CD14-positive monocyte (primary cell): ENCODE measurements around the gene HDC. TPM values are rescaled to one million over a fixed set of nuclear protein-coding genes. Genes with fewer than 3 reads are reported as not detected.

Source experiments
- DNase-seq, 3 donors: peaks; one replicate each; pipeline ENCODE4 v3.0.0-alpha.2; 2011 to 2022
- H2AFZ ChIP-seq: 2 replicates; pipeline ENCODE4 v1.6.0; 2012; ENCODE audit warnings: mild to moderate bottlenecking, low read depth, low read length, inconsistent platforms; ENCODE audit not compliant: insufficient read depth, poor library complexity, severe bottlenecking
- H3K27ac ChIP-seq, 2 donors: 1 replicate in 1 of 2; 2 replicates in 1 of 2; pipeline ENCODE4 v1.5.1; 2012 to 2013; ENCODE audit warnings: low read length in 2 of 2, control low read depth in 1 of 2, inconsistent platforms in 1 of 2, low read depth in 1 of 2, mild to moderate bottlenecking in 1 of 2
- H3K27me3 ChIP-seq, 2 donors: one replicate each; pipeline versions ENCODE4 v1.6.0 to v1.6.1; 2011 to 2013; ENCODE audit warnings: low read length in 2 of 2; ENCODE audit not compliant: control insufficient read depth in 2 of 2, insufficient read depth in 2 of 2
- H3K36me3 ChIP-seq, 2 donors: replicated peaks in 1 of 2; 1 replicate in 1 of 2; 2 replicates in 1 of 2; pipeline versions ENCODE4 v1.5.1 to v1.6.1; 2012 to 2013; ENCODE audit warnings: low read length in 2 of 2, control low read depth in 1 of 2, inconsistent platforms in 1 of 2, mild to moderate bottlenecking in 1 of 2; ENCODE audit not compliant: insufficient read depth in 2 of 2, control insufficient read depth in 1 of 2
- H3K4me1 ChIP-seq, 2 donors: 1 replicate in 1 of 2; 2 replicates in 1 of 2; pipeline versions ENCODE4 v1.5.1 to v1.6.1; 2012 to 2013; ENCODE audit warnings: low read length in 2 of 2, control low read depth in 1 of 2, inconsistent platforms in 1 of 2, mild to moderate bottlenecking in 1 of 2, moderate library complexity in 1 of 2; ENCODE audit not compliant: insufficient read depth in 2 of 2, control insufficient read depth in 1 of 2
- H3K4me2 ChIP-seq: replicated peaks from 2 replicates; pipeline ENCODE3; 2012; ENCODE audit warnings: low read length, moderate library complexity, mild to moderate bottlenecking; ENCODE audit not compliant: poor library complexity, severe bottlenecking; ENCODE audit errors: extremely low read depth
- H3K4me3 ChIP-seq, 3 experiments: fragments of 200-600 bp in 1 of 3; sonication (generic) in 1 of 3; replicated peaks in 1 of 3; 1 replicate in 2 of 3; 2 replicates in 1 of 3; pipeline ENCODE4 v1.5.1; 2011 to 2013; ENCODE audit warnings: low read length in 3 of 3, mild to moderate bottlenecking in 3 of 3, control low read depth in 2 of 3, low read depth in 2 of 3, inconsistent platforms in 1 of 3, moderate library complexity in 1 of 3
- H3K79me2 ChIP-seq: 2 replicates; pipeline ENCODE4 v1.6.0; 2012; ENCODE audit warnings: mild to moderate bottlenecking, control low read depth, inconsistent platforms, low read length, moderate library complexity; ENCODE audit not compliant: insufficient read depth
- H3K9ac ChIP-seq: 2 replicates; pipeline ENCODE4 v1.6.0; 2017; ENCODE audit warnings: low read length, mild to moderate bottlenecking; ENCODE audit not compliant: insufficient read depth, poor library complexity, severe bottlenecking
- H3K9me3 ChIP-seq, 2 donors: replicated peaks in 1 of 2; 1 replicate in 1 of 2; 2 replicates in 1 of 2; pipeline versions ENCODE4 v1.5.1 to v1.6.1; 2012 to 2013; ENCODE audit warnings: low read length in 2 of 2, control low read depth in 1 of 2; ENCODE audit not compliant: control insufficient read depth in 1 of 2, insufficient read depth in 1 of 2
- H4K20me1 ChIP-seq: 2 replicates; pipeline ENCODE4 v1.6.0; 2012; ENCODE audit warnings: mild to moderate bottlenecking, low read length, control low read depth, moderate library complexity; ENCODE audit not compliant: insufficient read depth
- H3K27ac Mint-ChIP-seq, 7 donors: one replicate each; pipeline ENCODE4 v1.8.0; 2020; ENCODE audit warnings: mild to moderate bottlenecking in 7 of 7, mixed read lengths in 7 of 7, moderate library complexity in 6 of 7, inconsistent platforms in 2 of 7
- H3K27me3 Mint-ChIP-seq, 3 donors: one replicate each; pipeline ENCODE4 v1.8.0; 2021 to 2022; ENCODE audit warnings: low read depth in 3 of 3, mild to moderate bottlenecking in 3 of 3, mixed read lengths in 3 of 3, moderate library complexity in 3 of 3, inconsistent platforms in 1 of 3
- H3K36me3 Mint-ChIP-seq, 2 donors: one replicate each; pipeline ENCODE4 v1.8.0; 2020; ENCODE audit warnings: mixed read lengths in 2 of 2, inconsistent platforms in 1 of 2, mild to moderate bottlenecking in 1 of 2
- H3K4me1 Mint-ChIP-seq: one replicate; pipeline ENCODE4 v1.8.0; 2020; ENCODE audit warnings: mild to moderate bottlenecking, mixed read lengths
- H3K4me3 Mint-ChIP-seq, 2 donors: one replicate each; pipeline ENCODE4 v1.8.0; 2020; ENCODE audit warnings: mild to moderate bottlenecking in 2 of 2, mixed read lengths in 2 of 2, moderate library complexity in 1 of 2
- H3K9me3 Mint-ChIP-seq, 7 donors: one replicate each; pipeline ENCODE4 v1.8.0; 2020 to 2022; ENCODE audit warnings: mixed read lengths in 7 of 7, mild to moderate bottlenecking in 6 of 7, moderate library complexity in 6 of 7, inconsistent platforms in 2 of 7
- CTCF ChIP-seq: fragments of 200-600 bp; IDR thresholded peaks from one replicate; pipeline ENCODE4 v1.8.0; 2022; ENCODE audit warnings: antibody characterized with exemption, mild to moderate bottlenecking
- WGBS: methylation state at CpG from one replicate; pipeline ENCODE4 v1.1.5; 2013; ENCODE audit warnings: missing lambda C conversion rate; ENCODE audit not compliant: insufficient coverage; 5-methylcytosine and 5-hydroxymethylcytosine counted together
- intact Hi-C, 2 donors: fragments of 100-400 bp; cut with micrococcal nuclease; formaldehyde crosslinking; loops; one replicate each; pipeline versions ENCODE4 v1.15.0 to v1.15.1; 2023
- polyA plus RNA-seq, 3 donors: library from polyadenylated mRNA; depleted of rRNA in 1 of 3; unstranded in 2 of 3; stranded (reverse) in 1 of 3; fragments of 300-500 nt in 2 of 3; fragments of >200 nt in 1 of 3; fragmentation: Illumina TruSeq in 2 of 3; gene quantifications; 1 replicate in 2 of 3; 2 replicates in 1 of 3; pipeline ENCODE4 v1.2.3, GENCODE V29; 2012 to 2021

HDC gene
- polyA plus RNA-seq, 3 donors = 0.11 TPM; not detected in 2

DNA sequence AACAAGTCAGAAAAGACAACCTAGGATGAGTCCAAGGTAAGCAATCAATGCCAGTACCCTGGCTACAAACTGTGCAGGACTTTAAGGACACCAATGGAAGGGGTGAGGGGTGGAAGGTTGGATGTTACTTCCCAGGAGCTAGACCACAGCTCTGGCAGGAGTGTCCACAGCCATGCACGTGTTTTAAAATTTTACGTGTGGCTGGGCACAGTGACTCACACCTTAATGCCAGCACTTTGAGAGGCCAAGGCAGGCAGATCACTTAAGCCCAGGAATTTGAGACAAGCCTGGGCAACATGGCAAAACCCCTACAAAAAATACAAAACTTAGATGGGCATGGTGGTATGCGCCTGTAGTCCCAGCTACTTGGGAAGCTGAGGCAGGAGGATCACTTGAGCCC lies 14.7 kb upstream of the HDC start:
- 100% methylated on average over 2 of the region's 3 CpGs for WGBS
- intact Hi-C loops = no loop called here
- H3K4me2 ChIP-seq = no peak overlapping the region

GRCh38 chr15:50278496-50278895 lies 13.0 kb upstream of the HDC start:
- peaks cover 17 to 32% of the 10 kb centered on the region in 2 donors for H3K4me1 ChIP-seq
- WGBS = 0% methylated on average over 1 of the region's 4 CpGs
- H3K27ac ChIP-seq = peak overlapping the region in 1 of 2 donors; percentile 66
- peaks cover 3 to 16% of the 10 kb centered on the region in 2 donors for H3K36me3 Mint-ChIP-seq
- no peaks in the 10 kb centered on the region for H4K20me1 ChIP-seq
- TF ChIP-seq CTCF = no peak
- peak overlapping the region; percentile 68 for H2AFZ ChIP-seq
- H3K4me3 Mint-ChIP-seq = peak overlapping the region in 1 of 2 donors; percentile 59
- H3K36me3 ChIP-seq = peaks cover 2 to 5% of the 10 kb centered on the region in 2 donors
- peak overlapping the region in 1 of 3 experiments; percentile 44 for H3K4me3 ChIP-seq
- no peaks in the 10 kb centered on the region for H3K9me3 ChIP-seq
- peak overlapping the region; percentile 50 to 89 (median 85) for H3K27ac Mint-ChIP-seq
- peak; percentile 21 to 57 (median 33) for DNase-seq
- intact Hi-C loops = no loop called here
- H3K9me3 Mint-ChIP-seq = peaks cover 0 to 1% (median 0%) of the 10 kb centered on the region in 7 donors
- H3K27me3 ChIP-seq = no peaks in the 10 kb centered on the region
- H3K4me2 ChIP-seq = peak overlapping the region; percentile 42
- no peaks in the 10 kb centered on the region for H3K79me2 ChIP-seq
- peaks cover 28% of the 10 kb centered on the region for H3K4me1 Mint-ChIP-seq
- H3K9ac ChIP-seq = peak overlapping the region; percentile 27
- peaks cover 0 to 1% (median 0%) of the 10 kb centered on the region in 3 donors for H3K27me3 Mint-ChIP-seq

More for the DNA sequence above, 14.7 kb upstream of the HDC start:
- no peak overlapping the region for H3K9ac ChIP-seq
- H3K4me3 Mint-ChIP-seq = no peak overlapping the region
- no peaks in the 10 kb centered on the region for H3K79me2 ChIP-seq
- peaks cover 28% of the 10 kb centered on the region for H3K4me1 Mint-ChIP-seq
- no peak for DNase-seq
- TF ChIP-seq CTCF = no peak
- H3K9me3 ChIP-seq = no peaks in the 10 kb centered on the region
- H3K27ac ChIP-seq = no peak overlapping the region
- H3K36me3 ChIP-seq = peaks cover 3 to 16% of the 10 kb centered on the region in 2 donors
- peaks cover 0 to 1% (median 0%) of the 10 kb centered on the region in 7 donors for H3K9me3 Mint-ChIP-seq
- H3K27ac Mint-ChIP-seq = peak overlapping the region in 1 of 7 donors; percentile 20
- H2AFZ ChIP-seq = no peak overlapping the region
- H3K27me3 Mint-ChIP-seq = peaks cover 0 to 1% (median 0%) of the 10 kb centered on the region in 3 donors
- peaks cover 12 to 28% of the 10 kb centered on the region in 2 donors for H3K36me3 Mint-ChIP-seq
- no peaks in the 10 kb centered on the region for H4K20me1 ChIP-seq
- no peaks in the 10 kb centered on the region for H3K27me3 ChIP-seq
- no peak overlapping the region for H3K4me3 ChIP-seq
- H3K4me1 ChIP-seq = peaks cover 17 to 32% of the 10 kb centered on the region in 2 donors
